Measurements from ENCODE around the gene CHCHD4. TPM values are rescaled to one million over a fixed set of nuclear protein-coding genes. Genes with fewer than 3 reads are reported as not detected.

Gene CHCHD4
- total RNA-seq, 1 donor from 2014 or later = 12.6 TPM

GRCh38 chr3:14153663-14154062 is 29.0 kb upstream of the CHCHD4 start:
- H3K9me3 ChIP-seq = no peaks in the 10 kb centered on the region
- H3K27me3 ChIP-seq (ENCODE audit: low read depth) = no peaks in the 10 kb centered on the region
- DNase-seq = no peak
- no peak overlapping the region for H3K4me3 ChIP-seq
- intact Hi-C loops (cut with DNase I) = no loop called here
- no peak for ATAC-seq
- no peak for TF ChIP-seq CTCF (IDR thresholded peaks at IDR 0.05)
- H3K4me1 ChIP-seq = no peaks in the 10 kb centered on the region
- peaks cover 88% of the 10 kb centered on the region for H3K36me3 ChIP-seq
- no peak overlapping the region for H3K27ac ChIP-seq

DNA sequence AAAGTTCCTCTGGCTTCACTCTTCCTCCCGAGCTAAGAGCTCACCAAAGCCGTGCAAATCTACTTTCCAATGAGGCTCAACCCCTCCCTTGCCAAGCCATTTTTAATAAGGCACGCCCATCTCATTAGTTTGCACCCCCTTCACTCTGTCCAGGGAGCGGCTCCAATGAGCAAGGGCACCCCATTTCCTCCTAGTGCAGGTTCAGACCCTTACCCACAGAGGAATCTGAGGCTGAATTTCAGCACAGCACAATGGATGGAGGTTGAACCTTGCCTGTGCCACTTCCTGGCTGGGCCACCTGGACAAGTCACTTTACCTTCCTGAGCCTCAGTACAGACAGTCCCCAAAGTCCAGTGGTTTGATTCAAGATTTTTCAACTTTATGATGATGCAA is 28.3 kb upstream of the CHCHD4 start:
- peaks cover 88% of the 10 kb centered on the region for H3K36me3 ChIP-seq
- no peak for DNase-seq
- H3K9me3 ChIP-seq = no peaks in the 10 kb centered on the region
- H3K4me1 ChIP-seq = no peaks in the 10 kb centered on the region
- ATAC-seq = no peak
- TF ChIP-seq CTCF (IDR thresholded peaks at IDR 0.05) = no peak
- intact Hi-C loops (cut with DNase I) = no loop called here
- H3K27ac ChIP-seq = no peak overlapping the region
- H3K27me3 ChIP-seq (ENCODE audit: low read depth) = no peaks in the 10 kb centered on the region
- no peak overlapping the region for H3K4me3 ChIP-seq

DNA sequence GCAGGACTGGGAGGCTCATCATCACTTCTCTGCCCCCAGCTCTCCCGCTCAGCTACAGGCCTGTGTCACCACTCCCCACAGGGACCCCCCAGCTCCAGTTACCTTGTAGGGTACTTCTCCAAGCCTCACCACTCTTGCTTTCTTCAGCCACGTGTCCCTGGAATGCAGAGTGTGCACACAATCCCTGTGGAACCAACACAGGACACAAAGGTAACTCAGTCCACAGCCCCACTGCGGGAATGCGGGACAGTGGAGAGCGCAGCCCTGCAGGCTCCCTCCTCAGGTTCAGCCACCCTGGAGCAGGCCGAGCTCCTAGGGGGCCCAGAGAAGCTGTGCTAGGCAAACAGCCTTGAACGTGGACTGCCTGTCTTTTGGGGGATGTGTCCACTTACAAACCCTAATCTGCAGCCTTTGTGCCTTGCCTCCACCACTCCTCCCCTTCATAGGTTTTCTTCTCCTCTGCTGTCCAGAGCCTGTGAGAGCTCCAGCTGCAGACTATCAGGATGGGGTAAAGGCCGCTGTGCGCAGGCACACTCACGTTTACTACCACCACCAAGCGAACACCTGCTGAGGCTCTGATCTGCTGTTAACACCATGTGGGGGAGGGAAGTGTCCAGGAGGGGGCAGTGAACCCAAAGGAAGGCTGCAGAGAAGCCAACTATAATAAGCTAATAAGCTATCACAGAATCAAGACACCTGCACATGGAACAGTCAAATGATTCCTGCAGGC is 27.7 kb upstream of the CHCHD4 start:
- intact Hi-C loops (cut with DNase I) = no loop called here
- H3K27me3 ChIP-seq (ENCODE audit: low read depth) = no peaks in the 10 kb centered on the region
- DNase-seq (no peak), ATAC-seq (no peak)
- H3K4me1 ChIP-seq = peaks cover 6% of the 10 kb centered on the region
- H3K27ac ChIP-seq = no peak overlapping the region
- TF ChIP-seq CTCF (IDR thresholded peaks at IDR 0.05) = no peak
- H3K36me3 ChIP-seq = peaks cover 88% of the 10 kb centered on the region
- no peak overlapping the region for H3K4me3 ChIP-seq
- H3K9me3 ChIP-seq = no peaks in the 10 kb centered on the region

DNA sequence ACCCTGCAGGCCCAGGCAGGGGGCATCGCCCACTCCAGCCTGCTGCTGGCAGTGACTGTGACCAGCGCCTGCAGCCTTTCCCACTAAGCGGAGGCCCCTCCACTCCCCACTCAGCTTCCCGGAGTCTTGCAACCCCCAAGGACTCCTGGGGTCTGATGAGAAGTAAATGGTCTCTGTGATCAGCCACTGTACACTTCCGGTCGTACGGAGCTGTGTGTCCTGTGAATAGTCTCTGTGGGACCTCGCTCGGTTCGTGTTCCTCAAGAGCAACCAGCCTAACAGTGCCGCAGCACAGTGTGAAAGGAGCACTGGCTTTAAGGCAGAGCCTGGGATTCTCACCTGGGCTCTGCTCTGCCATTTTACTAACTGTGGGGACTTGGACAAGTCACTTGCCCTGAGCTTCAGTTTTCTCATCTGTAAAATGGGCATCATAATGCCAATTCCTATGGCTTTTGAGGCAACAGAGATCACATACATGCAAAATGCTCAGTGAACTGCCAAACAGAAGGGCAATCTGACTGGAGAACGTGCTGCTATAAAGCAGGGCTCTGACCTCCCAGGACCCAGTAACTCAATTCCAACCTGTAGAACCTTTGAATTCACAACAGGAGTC is 26.9 kb upstream of the CHCHD4 start:
- H3K27me3 ChIP-seq (ENCODE audit: low read depth) = no peaks in the 10 kb centered on the region
- no peak overlapping the region for H3K4me3 ChIP-seq
- no peaks in the 10 kb centered on the region for H3K9me3 ChIP-seq
- peaks cover 11% of the 10 kb centered on the region for H3K4me1 ChIP-seq
- H3K36me3 ChIP-seq = peaks cover 88% of the 10 kb centered on the region
- intact Hi-C loops (cut with DNase I) = no loop called here
- ATAC-seq (no peak), DNase-seq (no peak)
- peak overlapping the region; percentile 31 for H3K27ac ChIP-seq
- no peak for TF ChIP-seq CTCF (IDR thresholded peaks at IDR 0.05)

GRCh38 chr3:14150491-14151230 is 26.0 kb upstream of the CHCHD4 start:
- Histone ChIP-seq H3K4me1 (peaks cover 19% of the 10 kb centered on the region), H3K27me3 (ENCODE audit: low read depth) (no peaks in the 10 kb centered on the region), H3K4me3 (no peak overlapping the region), H3K9me3 (no peaks in the 10 kb centered on the region), H3K27ac (no peak overlapping the region), H3K36me3 (peaks cover 88% of the 10 kb centered on the region)
- no peak for TF ChIP-seq CTCF (IDR thresholded peaks at IDR 0.05)
- no peak for DNase-seq
- intact Hi-C loops (cut with DNase I) = no loop called here
- no peak for ATAC-seq

Measured in lower lobe of right lung (tissue), 2 donors.